SK-N-SH (cell line): ENCODE results near the gene CASKIN1. TPM values are rescaled to one million over a fixed set of nuclear protein-coding genes. Genes with fewer than 3 reads are reported as not detected.

ENCODE experiments used
- CTCF ChIA-PET: fragments of 300-600, 350-600 bp; formaldehyde crosslinking; extraction: SDS; loops from one replicate; lab custom pipeline; 2021; lab: Yijun Ruan, JAX
- POLR2A ChIA-PET: fragments of 350-600 bp; sonication (Branson Sonifier 250); formaldehyde crosslinking; extraction: SDS; loops from one replicate; lab custom pipeline; 2020; ENCODE audit warnings: antibody characterized with exemption, inconsistent platforms; lab: Yijun Ruan, JAX
- DNase-seq: peaks from one replicate; pipeline ENCODE4 v3.0.0; 2012
- H2AFZ ChIP-seq: fragments of 200-600 bp; sonication (generic); 2 replicates; pipeline ENCODE4 v1.8.1; 2016; ENCODE audit warnings: antibody characterized with exemption, mild to moderate bottlenecking, low read depth
- H3F3A ChIP-seq: fragments of 200-600 bp; sonication (generic); replicated peaks from 2 replicates; pipeline ENCODE3; 2016; ENCODE audit warnings: antibody characterized with exemption, mild to moderate bottlenecking; ENCODE audit not compliant: insufficient read depth
- H3K27ac ChIP-seq, 2 experiments: fragments of 200-500 bp in 1 of 2; fragments of 200-600 bp in 1 of 2; sonication (Bioruptor generic) in 1 of 2; sonication (generic), shearing (Covaris generic) in 1 of 2; 2 replicates each; pipeline versions ENCODE4 v1.5.1 to v1.6.1; 2014 to 2016; ENCODE audit warnings: low read depth in 2 of 2, inconsistent platforms in 1 of 2, low read length in 1 of 2, mild to moderate bottlenecking in 1 of 2, mixed read lengths in 1 of 2
- H3K27me3 ChIP-seq: fragments of 200-600 bp; sonication (generic), shearing (Covaris generic); 2 replicates; pipeline ENCODE4 v1.6.1; 2016; ENCODE audit warnings: mixed run types; ENCODE audit not compliant: insufficient read depth
- H3K36me3 ChIP-seq, 2 experiments: fragments of 200-500 bp in 1 of 2; fragments of 200-600 bp in 1 of 2; sonication (Bioruptor generic) in 1 of 2; sonication (generic) in 1 of 2; replicated peaks in 1 of 2; 2 replicates each; pipeline versions ENCODE3 to v1.5.1; 2014 to 2016; ENCODE audit warnings: low read length in 1 of 2, mild to moderate bottlenecking in 1 of 2; ENCODE audit not compliant: insufficient read depth in 2 of 2, control insufficient read depth in 1 of 2
- H3K4me1 ChIP-seq, 2 experiments: fragments of 200-500 bp in 1 of 2; fragments of 200-600 bp in 1 of 2; sonication (Bioruptor generic) in 1 of 2; sonication (generic), shearing (Covaris generic) in 1 of 2; 2 replicates each; pipeline versions ENCODE4 v1.5.1 to v1.6.1; 2014 to 2016; ENCODE audit warnings: low read depth in 1 of 2, low read length in 1 of 2, mixed run types in 1 of 2; ENCODE audit not compliant: insufficient read depth in 2 of 2, control insufficient read depth in 1 of 2
- H3K4me2 ChIP-seq: fragments of 200-600 bp; sonication (generic), shearing (Covaris generic); 2 replicates; pipeline ENCODE4 v1.6.1; 2017; ENCODE audit warnings: mixed run types
- H3K4me3 ChIP-seq, 2 experiments: fragments of 200-500 bp in 1 of 2; fragments of 200-600 bp in 1 of 2; sonication (Bioruptor generic) in 1 of 2; sonication (generic), shearing (Covaris generic) in 1 of 2; 2 replicates each; pipeline versions ENCODE4 v1.5.1 to v1.8.1; 2014 to 2016; ENCODE audit warnings: low read depth in 2 of 2, inconsistent platforms in 1 of 2, low read length in 1 of 2, mild to moderate bottlenecking in 1 of 2, mixed read lengths in 1 of 2, moderate library complexity in 1 of 2
- H3K79me2 ChIP-seq: fragments of 200-600 bp; sonication (generic); 2 replicates; pipeline ENCODE4 v1.8.1; 2017; ENCODE audit warnings: mild to moderate bottlenecking; ENCODE audit not compliant: insufficient read depth
- H3K9ac ChIP-seq: fragments of 200-600 bp; sonication (generic); 2 replicates; pipeline ENCODE4 v1.6.1; 2017; ENCODE audit warnings: mixed run types
- H3K9me2 ChIP-seq: fragments of 200-600 bp; sonication (generic); 2 replicates; pipeline ENCODE4 v1.6.1; 2017; ENCODE audit warnings: mixed run types
- H3K9me3 ChIP-seq: fragments of 200-600 bp; sonication (generic); 2 replicates; pipeline ENCODE4 v1.6.1; 2017; ENCODE audit warnings: mixed run types, mild to moderate bottlenecking, moderate library complexity
- H4K20me1 ChIP-seq: fragments of 200-600 bp; sonication (generic); 2 replicates; pipeline ENCODE4 v1.6.1; 2017; ENCODE audit warnings: mild to moderate bottlenecking, mixed run types; ENCODE audit not compliant: insufficient read depth
- CHD2 ChIP-seq: fragments of 150-350 bp; IDR thresholded peaks from 2 replicates; pipeline ENCODE4 v1.6.1; 2018; ENCODE audit warnings: low read length; ENCODE audit not compliant: partially characterized antibody
- CTCF ChIP-seq: fragments of 200-600 bp; sonication (generic); IDR thresholded peaks from 2 replicates; pipeline ENCODE4 v1.6.1; 2017; ENCODE audit warnings: antibody characterized with exemption, mild to moderate bottlenecking, moderate library complexity
- ELF1 ChIP-seq: IDR thresholded peaks from 2 replicates; pipeline ENCODE4 v1.4.0; 2012
- EP300 ChIP-seq, 2 experiments: IDR thresholded peaks; 2 replicates each; pipeline versions ENCODE4 v1.4.0 to v1.6.1; 2012; ENCODE audit warnings: borderline replicate concordance in 1 of 2, low read depth in 1 of 2, low read length in 1 of 2
- EZH2phosphoT487 ChIP-seq: fragments of 200-600 bp; sonication (generic); IDR thresholded peaks from 2 replicates; pipeline ENCODE4 v1.6.1; 2017; ENCODE audit warnings: low read depth, mixed run types, mild to moderate bottlenecking, antibody characterized with exemption, moderate library complexity, borderline replicate concordance
- FOXM1 ChIP-seq: IDR thresholded peaks from 2 replicates; pipeline ENCODE4 v1.4.0; 2012; ENCODE audit warnings: low read depth, mild to moderate bottlenecking
- IRF3 ChIP-seq: fragments of 150-350 bp; IDR thresholded peaks from 2 replicates; pipeline ENCODE4 v1.6.1; 2016; ENCODE audit warnings: mild to moderate bottlenecking, low read depth, low read length
- MAX ChIP-seq: IDR thresholded peaks from 2 replicates; pipeline ENCODE4 v1.4.0; 2012; ENCODE audit warnings: low read depth
- RAD21 ChIP-seq: IDR thresholded peaks from 2 replicates; pipeline ENCODE4 v1.6.1; 2012; ENCODE audit warnings: mild to moderate bottlenecking, low read length
- RCOR1 ChIP-seq: fragments of 150-350 bp; IDR thresholded peaks from 2 replicates; pipeline ENCODE4 v1.6.1; 2017; ENCODE audit warnings: antibody characterized with exemption, low read length
- SIN3A ChIP-seq: IDR thresholded peaks from 2 replicates; pipeline ENCODE4 v1.6.1; 2012; ENCODE audit warnings: low read depth, mild to moderate bottlenecking, low read length, moderate library complexity, borderline replicate concordance
- SMC3 ChIP-seq: IDR thresholded peaks from 2 replicates; pipeline ENCODE4 v1.6.1; 2012; ENCODE audit warnings: low read depth, low read length, improper control_type of control experiment
- TAF1 ChIP-seq: IDR thresholded peaks from 2 replicates; pipeline ENCODE4 v1.6.1; 2012; ENCODE audit warnings: low read depth, mild to moderate bottlenecking, low read length, moderate library complexity, borderline replicate concordance
- TCF12 ChIP-seq: IDR thresholded peaks from 2 replicates; pipeline ENCODE4 v1.4.0; 2012
- TEAD4 ChIP-seq: IDR thresholded peaks from 2 replicates; pipeline ENCODE4 v1.4.0; 2012; ENCODE audit warnings: mild to moderate bottlenecking, borderline replicate concordance; ENCODE audit not compliant: insufficient read depth
- YY1 ChIP-seq: IDR thresholded peaks from 2 replicates; pipeline ENCODE4 v1.4.0; 2012; ENCODE audit warnings: low read depth, mild to moderate bottlenecking
- ZBTB33 ChIP-seq: IDR thresholded peaks from 2 replicates; pipeline ENCODE4 v1.4.0; 2012; ENCODE audit warnings: low read depth, borderline replicate concordance
- WGBS: methylation state at CpG from one replicate; pipeline ENCODE4 v1.1.6; 2017; ENCODE audit warnings: low lambda C conversion rate; 5-methylcytosine and 5-hydroxymethylcytosine counted together
- polyA plus RNA-seq, 3 experiments: library from polyadenylated mRNA; depleted of rRNA; stranded (reverse); fragments of >200 nt; gene quantifications; 2 replicates each; pipeline ENCODE4 v1.2.3, GENCODE V29; 2012

CASKIN1 gene
- polyA plus RNA-seq, 1 of the 3 experiments (the other 2 are of a cell fraction): 1.7 TPM

- H3K4me1 ChIP-seq: peaks cover 0 to 18% of the 10 kb centered on the region in 2 experiments; a peak in 1 of 4 replicates
- no peak overlapping the region for H3K27ac ChIP-seq
- H3K27me3 ChIP-seq: no peaks in the 10 kb centered on the region
- WGBS: 92% methylated on average over 13 of the region's 32 CpGs
- no peaks in the 10 kb centered on the region for H3K9me3 ChIP-seq
- H2AFZ ChIP-seq: no peak overlapping the region
- no peak for DNase-seq
- POLR2A ChIA-PET: no interaction called here
- H3K9me2 ChIP-seq: no peaks in the 10 kb centered on the region
- no peaks in the 10 kb centered on the region for H3K36me3 ChIP-seq
- H4K20me1 ChIP-seq: no peaks in the 10 kb centered on the region
- CTCF ChIA-PET: interaction anchor here (0.9 to 3.6 kb wide), 3 partner anchors 13 to 55 kb away, joined by 3 to 19 read pairs (median 5); partner anchors contain the start of gene ECI1
- no peaks in the 10 kb centered on the region for H3K79me2 ChIP-seq
- TF ChIP-seq ELF1 (no peak), ZBTB33 (no peak), EP300 (IDR thresholded peaks at IDR 0.05; ENCODE audit: borderline replicate concordance in 1 of 2, low read depth in 1 of 2, low read length in 1 of 2) (no peak), RAD21 (no peak), TAF1 (no peak), CHD2 (no peak), IRF3 (no peak), TEAD4 (no peak), CTCF (no peak), TCF12 (no peak), RCOR1 (no peak), FOXM1 (no peak), EZH2phosphoT487 (no peak), MAX (no peak), SMC3 (no peak), SIN3A (no peak), YY1 (no peak)
- TF ChIP-seq, all 33 proteins: peak for 0
- Histone ChIP-seq H3K4me2 (no peak overlapping the region), H3K4me3 (peak overlapping the region in 1 of 2 experiments; percentile 33; a peak in 2 of 4 replicates), H3K9ac (no peak overlapping the region), H3F3A (no peaks in the 10 kb centered on the region)
These were observed 641 bp upstream of the CASKIN1 start for GRCh38 chr16:2196981-2197511.
